Midbrain (tissue), 1 donor: ENCODE measurements around the gene SOSTDC1.

Experiments
- DNase-seq: peaks from one replicate; lab custom pipeline; 2025; lab: John Stamatoyannopoulos, UW

Gene SOSTDC1

GRCh38 chr7:16419859-16420258 is 45.7 kb downstream of the SOSTDC1 start:
- no peak for DNase-seq

- no peak for DNase-seq
These were observed 46.4 kb downstream of the SOSTDC1 start for GRCh38 chr7:16419126-16419525.

- no peak for DNase-seq
These were observed 47.6 kb downstream of the SOSTDC1 start for GRCh38 chr7:16417906-16418305.

GRCh38 chr7:16416289-16417282 is 49.0 kb downstream of the SOSTDC1 start:
- no peak for DNase-seq

GRCh38 chr7:16412274-16413254 is 53.0 kb downstream of the SOSTDC1 start:
- DNase-seq: no peak
